Cerebellar cortex (tissue), 1 donor: ENCODE data around the gene IDI1.

Experiments
- DNase-seq: peaks from one replicate; pipeline ENCODE4 v3.0.0-alpha.2; 2015; ENCODE audit warnings: low spot score

The IDI1 gene

DNA sequence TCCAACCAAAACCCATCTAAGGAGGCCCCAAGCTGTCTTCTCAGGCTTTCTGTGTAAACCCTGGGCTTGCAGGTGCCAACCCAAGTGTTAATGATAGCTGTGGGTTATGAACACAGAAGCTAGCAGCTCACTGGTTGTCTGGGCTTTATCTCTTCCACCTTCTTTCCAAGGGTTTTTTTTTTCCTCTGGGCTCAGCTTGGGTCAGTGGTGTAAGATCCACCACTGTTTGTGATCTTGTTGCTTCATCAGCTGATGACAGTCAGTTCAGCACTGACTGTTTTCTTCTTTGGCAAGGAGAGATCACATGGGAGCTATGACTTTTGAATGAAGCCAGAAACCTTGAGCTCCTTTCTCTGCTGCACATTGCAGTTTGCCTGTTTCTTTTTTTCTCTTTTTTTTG, 56.0 kb downstream of the IDI1 start:
- no peak for DNase-seq

DNA sequence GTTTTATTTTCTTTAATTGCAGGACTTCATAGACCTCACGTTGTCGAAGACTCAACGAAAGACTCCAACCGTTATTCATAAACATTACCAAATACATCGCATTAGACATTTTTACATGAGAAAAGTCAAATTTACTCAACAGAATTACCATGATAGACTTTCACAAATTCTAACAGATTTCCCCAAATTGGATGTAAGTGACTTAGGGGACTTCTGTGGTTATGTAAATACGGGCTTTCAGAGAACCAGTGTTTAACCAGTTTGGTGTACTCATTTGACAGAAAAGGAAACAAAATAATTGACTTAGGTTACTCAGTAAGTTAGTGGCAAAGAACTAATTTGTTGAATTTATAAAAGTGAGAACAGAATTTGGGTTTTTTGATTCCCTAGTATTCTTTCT, 56.5 kb downstream of the IDI1 start:
- DNase-seq: no peak

DNA sequence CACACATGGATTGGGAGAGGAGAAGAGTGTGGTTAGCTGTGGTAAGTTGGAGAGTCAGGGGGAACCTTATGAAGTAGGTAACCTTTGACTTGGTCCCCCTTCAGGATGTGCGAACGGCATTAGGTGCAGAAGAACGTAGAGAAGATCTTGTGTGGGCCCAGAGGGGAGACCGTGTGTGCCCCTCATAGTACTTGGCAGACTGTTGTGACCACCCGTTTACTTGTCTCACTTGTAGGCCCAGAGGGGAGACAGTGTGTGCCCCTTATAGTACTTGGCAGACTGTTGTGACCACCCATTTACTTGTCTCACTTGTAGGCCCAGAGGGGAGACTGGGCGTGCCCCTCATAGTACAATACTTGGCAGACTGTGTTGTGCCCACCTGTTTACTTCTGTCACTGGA, 58.1 kb downstream of the IDI1 start:
- DNase-seq: no peak
